ENCODE measurements around the gene CSTB.

DNA sequence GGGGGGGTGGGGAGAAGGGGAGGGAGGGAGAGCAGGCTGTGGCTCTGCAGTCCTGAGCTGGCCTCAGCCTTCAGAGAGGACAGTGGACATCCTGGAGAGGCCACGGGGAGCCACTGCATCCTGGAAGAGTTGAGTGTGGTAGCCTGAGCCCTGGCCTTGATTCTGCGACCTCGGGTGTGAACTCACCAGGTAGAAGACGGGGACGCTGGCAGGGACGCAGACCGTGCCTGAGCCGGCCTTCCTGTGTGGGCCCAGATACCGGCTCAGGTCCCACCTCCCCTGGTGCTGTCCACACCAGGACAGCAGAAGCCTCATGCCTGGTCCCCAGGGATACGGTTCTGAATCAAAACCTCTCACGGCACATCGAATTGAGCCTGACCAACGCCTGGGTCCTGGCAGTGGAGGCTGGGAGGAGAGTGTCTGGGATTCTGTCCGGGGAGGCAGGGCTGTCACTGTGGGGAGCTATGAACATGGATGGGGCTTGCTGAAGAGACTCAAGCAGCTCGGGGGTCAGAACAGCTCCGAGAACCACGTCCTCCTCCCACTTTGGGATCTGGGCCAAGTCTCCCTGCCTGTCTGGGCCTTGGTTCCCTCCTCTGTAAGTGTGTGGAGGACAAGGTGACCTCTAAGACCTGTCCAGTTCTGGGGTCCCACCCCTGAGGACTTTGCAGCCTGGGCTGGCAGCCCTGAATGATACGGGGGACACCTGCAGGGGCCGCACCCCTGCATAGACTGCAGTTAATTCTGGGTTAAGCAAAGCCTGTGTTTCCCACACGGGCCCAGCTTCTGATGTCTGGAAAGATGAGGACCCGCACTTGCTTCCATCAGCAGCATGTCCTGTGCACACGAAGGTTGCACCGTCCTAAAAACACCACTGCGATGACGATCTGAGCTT, 43.6 kb upstream of the CSTB start:
- TF ChIP-seq, protein P1, sequence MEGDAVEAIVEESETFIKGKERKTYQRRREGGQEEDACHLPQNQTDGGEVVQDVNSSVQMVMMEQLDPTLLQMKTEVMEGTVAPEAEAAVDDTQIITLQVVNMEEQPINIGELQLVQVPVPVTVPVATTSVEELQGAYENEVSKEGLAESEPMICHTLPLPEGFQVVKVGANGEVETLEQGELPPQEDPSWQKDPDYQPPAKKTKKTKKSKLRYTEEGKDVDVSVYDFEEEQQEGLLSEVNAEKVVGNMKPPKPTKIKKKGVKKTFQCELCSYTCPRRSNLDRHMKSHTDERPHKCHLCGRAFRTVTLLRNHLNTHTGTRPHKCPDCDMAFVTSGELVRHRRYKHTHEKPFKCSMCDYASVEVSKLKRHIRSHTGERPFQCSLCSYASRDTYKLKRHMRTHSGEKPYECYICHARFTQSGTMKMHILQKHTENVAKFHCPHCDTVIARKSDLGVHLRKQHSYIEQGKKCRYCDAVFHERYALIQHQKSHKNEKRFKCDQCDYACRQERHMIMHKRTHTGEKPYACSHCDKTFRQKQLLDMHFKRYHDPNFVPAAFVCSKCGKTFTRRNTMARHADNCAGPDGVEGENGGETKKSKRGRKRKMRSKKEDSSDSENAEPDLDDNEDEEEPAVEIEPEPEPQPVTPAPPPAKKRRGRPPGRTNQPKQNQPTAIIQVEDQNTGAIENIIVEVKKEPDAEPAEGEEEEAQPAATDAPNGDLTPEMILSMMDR (IDR thresholded peaks at IDR 0.05; ENCODE audit: insufficient read depth, low read depth, low read length), result no peak
- no peak for TF ChIP-seq EZH2 (IDR thresholded peaks at IDR 0.05; ENCODE audit: insufficient read depth, low read length)
